GM12864 (cell line): Measurements from ENCODE around the gene PAN3.
A peak's percentile ranks its signal among the peaks of the same experiment; 100 is the strongest.
"Not testable (repeated sequence)": the region's sequence is repeated elsewhere in the genome, so short reads cannot be mapped to it uniquely, and the experiment has no call there.

Experiments
- DNase-seq: peaks from one replicate; pipeline ENCODE4 v3.0.0-alpha.2; 2011; ENCODE audit warnings: low read depth
- H3K4me3 ChIP-seq: 2 replicates; pipeline ENCODE4 v1.5.1; 2011; ENCODE audit warnings: mild to moderate bottlenecking, low read depth, low read length, control low read depth
- TF ChIP-seq, protein P1 (sequence below): IDR thresholded peaks from 2 replicates; pipeline ENCODE4 v1.5.1; 2011; ENCODE audit warnings: low read depth, mild to moderate bottlenecking, moderate library complexity, low read length, control low read depth, inconsistent platforms; ENCODE audit errors: missing control alignments

PAN3 gene

DNA sequence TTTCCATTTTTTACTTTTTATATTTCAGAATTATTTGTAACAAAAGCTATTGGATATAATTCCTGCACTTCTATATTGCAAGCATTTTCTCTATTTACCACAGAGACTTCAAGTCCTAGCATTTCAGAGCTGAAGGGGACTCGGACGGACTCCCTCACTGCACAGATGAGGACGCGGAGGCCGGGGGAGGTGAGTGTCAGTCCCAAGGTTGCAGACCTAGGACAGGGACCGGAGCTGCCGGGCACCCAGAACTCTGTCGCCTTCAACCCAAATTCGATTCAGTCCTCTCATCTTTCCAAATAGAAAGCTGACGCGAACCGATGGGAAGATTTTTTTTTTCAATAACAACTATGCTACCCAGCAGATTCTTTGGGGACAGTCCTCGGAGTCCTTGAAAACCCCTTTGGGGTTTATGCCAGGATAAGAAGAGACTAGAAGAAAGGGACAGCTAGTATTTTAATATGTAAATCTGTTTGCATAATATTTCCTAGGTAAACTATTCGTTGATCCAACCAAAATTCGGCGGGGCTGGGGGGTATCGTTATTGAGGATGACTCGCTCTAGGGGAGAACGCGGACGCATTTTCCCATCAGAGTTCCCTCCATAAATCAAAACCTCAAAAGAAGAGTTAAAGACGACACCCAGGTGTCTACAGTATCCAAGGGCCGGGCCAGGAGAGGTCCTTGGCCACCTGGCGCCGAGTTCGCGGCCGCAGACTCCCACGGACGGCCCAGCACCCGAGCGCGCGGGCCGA lies 38.8 kb upstream of the PAN3 start:
- TF ChIP-seq, protein P1, sequence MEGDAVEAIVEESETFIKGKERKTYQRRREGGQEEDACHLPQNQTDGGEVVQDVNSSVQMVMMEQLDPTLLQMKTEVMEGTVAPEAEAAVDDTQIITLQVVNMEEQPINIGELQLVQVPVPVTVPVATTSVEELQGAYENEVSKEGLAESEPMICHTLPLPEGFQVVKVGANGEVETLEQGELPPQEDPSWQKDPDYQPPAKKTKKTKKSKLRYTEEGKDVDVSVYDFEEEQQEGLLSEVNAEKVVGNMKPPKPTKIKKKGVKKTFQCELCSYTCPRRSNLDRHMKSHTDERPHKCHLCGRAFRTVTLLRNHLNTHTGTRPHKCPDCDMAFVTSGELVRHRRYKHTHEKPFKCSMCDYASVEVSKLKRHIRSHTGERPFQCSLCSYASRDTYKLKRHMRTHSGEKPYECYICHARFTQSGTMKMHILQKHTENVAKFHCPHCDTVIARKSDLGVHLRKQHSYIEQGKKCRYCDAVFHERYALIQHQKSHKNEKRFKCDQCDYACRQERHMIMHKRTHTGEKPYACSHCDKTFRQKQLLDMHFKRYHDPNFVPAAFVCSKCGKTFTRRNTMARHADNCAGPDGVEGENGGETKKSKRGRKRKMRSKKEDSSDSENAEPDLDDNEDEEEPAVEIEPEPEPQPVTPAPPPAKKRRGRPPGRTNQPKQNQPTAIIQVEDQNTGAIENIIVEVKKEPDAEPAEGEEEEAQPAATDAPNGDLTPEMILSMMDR = no peak
- DNase-seq = no peak
- peak overlapping the region; percentile 42 for H3K4me3 ChIP-seq

DNA sequence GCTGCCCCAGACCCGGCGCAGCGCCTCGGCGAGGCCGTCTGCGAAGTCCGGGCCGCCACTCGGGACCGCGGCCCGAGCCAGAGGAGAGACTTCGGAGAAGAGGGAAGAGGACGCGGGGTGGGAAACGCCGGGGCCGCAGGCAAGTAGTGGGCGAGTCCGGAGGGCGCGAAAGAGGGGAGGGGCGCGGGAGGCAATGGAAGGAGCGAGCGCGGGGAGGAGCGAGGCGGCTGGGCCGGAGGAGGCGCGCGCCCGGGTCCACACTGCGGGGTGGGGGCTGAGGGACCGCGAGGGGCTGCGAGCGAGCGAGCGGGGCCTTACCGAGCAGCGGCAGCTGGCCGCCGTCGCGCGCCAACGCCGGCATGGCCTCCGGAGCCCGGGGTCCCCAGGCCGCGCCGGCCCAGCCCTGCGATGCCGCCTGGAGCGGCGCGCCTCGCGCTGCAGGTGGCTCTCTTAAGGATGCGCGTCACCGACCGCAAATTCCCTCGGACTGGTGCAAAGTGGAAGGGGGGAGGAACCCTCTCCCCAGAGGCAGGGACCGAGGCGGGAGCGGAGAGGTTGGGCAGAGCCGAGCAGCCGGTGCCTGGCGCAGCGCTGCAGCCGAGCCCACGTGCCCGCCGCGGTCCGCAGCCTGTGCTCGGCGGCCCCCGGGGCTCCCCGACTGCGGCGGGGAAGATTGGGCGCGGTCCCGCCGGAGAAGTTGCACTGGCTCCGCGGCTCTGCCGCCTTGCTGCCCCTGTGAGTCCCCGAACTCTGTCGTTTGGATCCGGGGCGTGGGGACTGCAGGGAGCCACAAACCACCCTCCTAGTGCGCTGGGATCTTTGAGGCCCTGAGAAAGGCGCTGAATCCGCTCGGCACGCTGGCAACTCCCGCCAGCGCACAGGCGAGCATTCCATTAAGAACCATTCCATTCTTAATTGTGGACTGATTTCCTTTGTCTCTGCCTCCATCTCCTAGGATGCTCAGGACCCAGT lies 37.9 kb upstream of the PAN3 start, which contains the start of gene FLT3:
Gene FLT3 (minus strand): TSS at position 427 of the 972 bp plus-strand sequence. CDS start 66 bp downstream, at position 361.
- DNase-seq = no peak
- peak within 1 kb of the TSS; percentile 42 for H3K4me3 ChIP-seq
- TF ChIP-seq, protein P1 = no peak

DNA sequence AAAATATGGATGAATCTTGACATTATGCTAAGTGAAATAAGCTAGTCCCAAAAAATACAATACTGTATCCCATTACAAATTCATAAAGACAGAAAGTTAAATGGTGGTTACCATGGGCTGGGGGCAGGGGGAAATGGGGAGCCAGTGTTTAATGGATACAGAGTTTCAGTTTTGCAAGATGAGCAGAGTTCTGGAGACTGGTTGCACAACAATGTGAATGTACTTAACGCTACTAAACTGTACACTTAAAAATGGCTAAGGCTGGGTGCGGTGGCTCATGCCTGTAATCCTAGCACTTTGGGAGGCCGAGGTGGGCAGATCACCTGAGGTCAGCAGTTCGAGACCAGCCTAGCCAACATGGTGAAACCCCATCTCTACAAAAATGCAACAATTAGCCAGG lies 36.5 kb upstream of the PAN3 start:
- not testable (repeated sequence) for DNase-seq, H3K4me3 ChIP-seq

DNA sequence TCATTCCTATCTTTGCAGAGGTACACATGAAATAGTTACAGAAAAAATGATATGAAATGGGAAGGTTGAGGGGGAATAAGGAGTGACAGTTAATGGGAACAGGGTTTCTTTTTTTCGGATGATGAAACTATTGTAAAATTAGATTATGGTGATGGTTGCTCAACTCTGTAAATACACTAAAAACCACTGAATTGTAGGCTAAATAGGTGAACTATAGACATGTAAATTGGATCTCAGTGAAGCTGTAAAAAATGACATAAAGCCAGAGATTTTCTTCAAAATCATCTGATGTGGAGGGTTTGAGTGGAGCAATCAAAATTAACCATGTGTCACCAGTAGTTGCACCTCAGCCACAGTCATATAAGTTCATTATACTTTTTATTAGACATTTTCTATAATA lies 31.4 kb upstream of the PAN3 start:
- TF ChIP-seq, protein P1 = no peak
- no peak overlapping the region for H3K4me3 ChIP-seq
- no peak for DNase-seq

DNA sequence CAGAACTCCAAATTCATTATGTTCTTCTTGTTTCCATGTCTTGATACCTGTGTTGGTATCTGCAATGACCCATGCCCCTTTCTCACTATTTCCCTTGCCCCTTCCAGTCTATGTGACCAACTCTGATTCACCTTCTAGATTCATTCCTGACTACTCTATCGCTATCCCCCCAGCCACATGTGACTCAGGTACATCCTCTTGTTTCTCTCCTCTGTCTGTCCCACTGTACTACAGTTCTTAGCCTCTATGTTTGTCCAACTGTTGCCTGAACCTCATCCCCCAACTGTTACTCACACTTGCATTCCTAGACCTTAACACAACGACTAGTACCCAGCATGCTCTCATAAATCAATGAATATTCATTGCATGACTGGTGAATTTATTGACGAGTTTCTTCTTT lies 27.9 kb upstream of the PAN3 start:
- TF ChIP-seq, protein P1 = no peak
- H3K4me3 ChIP-seq = no peak overlapping the region
- no peak for DNase-seq

DNA sequence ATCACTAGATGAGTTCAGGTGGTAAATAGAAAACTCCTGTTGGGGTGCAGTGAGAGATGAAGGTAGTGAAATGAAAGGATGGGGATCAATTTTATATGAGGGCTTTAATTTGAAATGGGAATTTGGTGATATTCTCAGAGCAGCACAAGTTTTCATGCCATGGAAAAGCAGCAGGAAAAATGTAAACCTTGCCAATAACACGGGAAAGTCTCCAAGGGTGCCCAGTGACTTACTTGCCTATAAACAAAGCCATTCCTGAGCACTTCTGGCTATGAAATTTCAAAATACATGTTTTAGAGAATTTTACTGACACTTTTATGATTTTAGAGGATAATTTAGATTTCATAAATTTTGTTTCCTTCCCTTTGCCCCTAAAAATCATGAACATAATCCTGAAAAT lies 21.6 kb upstream of the PAN3 start:
- TF ChIP-seq, protein P1 = no peak
- H3K4me3 ChIP-seq = no peak overlapping the region
- DNase-seq = no peak

DNA sequence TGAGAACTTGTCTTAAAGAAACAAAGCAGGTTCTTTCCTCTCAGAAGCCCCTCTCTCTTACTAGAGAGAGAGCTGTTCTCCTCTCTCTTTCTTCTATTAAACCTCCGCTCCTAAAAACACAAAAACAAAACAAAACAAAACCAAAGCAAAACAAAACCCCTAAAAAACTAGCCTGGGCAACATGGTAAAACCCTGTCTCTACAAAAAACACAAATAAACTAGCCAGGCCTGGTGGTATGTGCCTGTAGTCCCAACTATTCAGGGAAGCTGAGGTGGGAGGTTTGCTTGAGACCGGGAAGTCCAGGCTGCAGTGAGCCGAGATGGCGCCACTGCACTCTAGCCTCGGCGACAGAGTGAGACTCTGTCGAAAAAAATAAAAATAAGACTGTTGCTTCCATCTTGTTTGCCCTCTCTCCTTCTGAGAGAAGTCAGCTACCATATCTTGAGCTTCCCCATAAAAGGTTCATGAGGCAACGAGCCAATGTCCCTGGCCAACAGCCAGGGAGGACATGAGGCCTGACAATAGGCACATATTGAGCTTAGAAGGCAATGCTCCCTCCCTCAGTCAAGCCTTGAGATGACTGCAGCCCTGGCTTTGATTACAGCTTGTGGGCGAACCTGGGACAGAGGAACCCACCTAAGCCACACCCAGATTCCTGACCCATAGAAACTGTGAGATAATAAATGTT lies 20.5 kb upstream of the PAN3 start:
- no peak overlapping the region for H3K4me3 ChIP-seq
- TF ChIP-seq, protein P1 = no peak
- no peak for DNase-seq
